NCI-H1105 treated with DMSO at 0.1 percent for 48 hours (cell line): ENCODE measurements around the gene RABGEF1.
"Not testable (repeated sequence)": the region's sequence is repeated elsewhere in the genome, so short reads cannot be mapped to it uniquely, and the experiment has no call there.

ENCODE experiments used
- DNase-seq: peaks from one replicate; lab custom pipeline; 2025; lab: John Stamatoyannopoulos, UW

RABGEF1 gene

DNA sequence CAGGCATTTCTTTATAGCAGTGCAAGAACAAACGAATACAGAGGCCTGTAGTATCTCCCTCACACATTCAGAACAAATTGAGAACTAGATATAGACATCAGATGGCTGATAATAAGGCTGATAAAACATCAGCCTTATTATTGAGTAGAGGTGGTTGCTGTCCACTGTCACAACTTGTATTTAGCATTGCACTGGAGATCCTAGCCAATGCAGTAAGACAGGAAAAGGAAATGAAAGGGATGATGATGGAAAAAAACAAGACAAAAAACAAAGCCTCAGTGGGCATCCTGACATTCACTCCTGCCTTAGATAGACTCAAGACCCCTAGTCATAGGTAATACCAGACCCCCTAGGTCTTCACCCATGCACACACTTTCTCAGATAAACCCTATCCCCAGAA lies 4.7 kb upstream of the RABGEF1 start:
- DNase-seq: no peak

DNA sequence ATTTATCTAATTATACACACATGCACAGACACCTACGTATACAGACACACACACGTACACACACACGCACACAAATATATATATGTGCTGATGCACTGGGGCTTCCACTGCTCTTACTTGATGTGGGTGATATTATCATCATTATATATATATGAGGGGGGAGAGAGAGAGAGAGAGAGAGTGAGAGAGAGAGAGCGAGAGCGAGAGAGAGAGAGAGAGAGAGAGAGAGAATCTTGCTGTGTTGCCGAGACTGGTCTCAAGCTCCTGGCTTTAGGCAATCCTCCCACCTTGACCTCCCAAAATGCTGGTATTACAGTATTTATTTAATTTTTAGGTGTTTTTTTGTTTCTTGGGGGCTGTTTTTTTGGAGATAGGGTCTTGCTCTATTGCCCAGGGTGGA lies 3.6 kb upstream of the RABGEF1 start:
- no peak for DNase-seq

DNA sequence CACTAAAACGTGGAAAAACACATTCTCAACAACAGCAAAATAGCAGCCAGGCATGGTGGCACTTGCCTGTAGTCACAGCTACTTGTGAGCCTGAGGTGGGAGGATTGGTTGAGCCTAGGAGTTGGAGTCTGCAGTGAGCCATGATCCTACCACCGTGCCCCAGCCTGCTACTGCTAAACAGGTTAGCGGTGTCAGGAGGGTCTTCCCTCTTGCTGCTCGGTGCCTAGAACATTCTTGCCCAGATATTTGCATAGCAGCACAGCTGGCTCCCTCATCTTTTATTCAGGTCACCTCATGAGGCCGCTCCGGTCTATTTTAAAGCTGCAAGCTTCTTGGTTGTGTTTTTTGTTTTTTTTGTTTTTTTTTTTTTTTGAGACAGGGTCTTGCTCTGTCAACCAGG lies 2.9 kb upstream of the RABGEF1 start:
- DNase-seq: no peak

DNA sequence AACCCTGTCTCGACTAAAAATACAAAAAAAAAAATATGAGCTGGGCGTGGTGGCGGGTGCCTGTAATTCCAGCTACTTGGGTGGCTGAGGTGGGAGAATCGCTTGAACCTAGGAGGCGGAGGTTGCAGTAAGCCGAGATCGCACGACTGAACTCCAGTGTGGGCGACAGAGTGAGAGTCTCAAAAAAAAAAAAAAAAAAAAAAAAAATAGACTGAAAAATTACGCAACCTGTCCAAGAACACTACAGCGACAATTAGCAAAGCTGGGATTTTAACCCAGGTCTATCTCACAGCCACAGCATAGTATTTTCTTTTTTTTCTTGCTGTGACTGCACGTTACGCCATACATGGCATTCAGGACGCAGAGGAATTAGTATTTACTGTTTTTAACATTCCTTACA lies 1.1 kb upstream of the RABGEF1 start:
- no peak for DNase-seq

DNA sequence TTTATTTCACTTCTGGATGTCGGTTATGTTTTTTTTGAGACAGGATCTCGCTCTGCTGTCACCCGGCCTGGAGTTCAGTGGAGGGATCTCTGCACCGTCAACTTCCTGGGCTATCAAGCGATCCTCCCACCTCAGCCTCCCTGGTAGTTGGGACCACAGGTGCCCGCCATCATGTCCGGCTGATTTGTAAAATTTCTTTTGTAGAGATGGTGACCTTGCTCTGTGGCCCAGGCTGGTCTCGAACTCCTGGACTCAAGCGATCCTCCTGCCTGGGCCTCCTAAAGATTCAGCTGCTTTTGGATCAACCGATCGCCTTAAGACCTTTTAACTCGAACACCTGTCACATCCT lies 606 bp upstream of the RABGEF1 start:
- DNase-seq: no peak

DNA sequence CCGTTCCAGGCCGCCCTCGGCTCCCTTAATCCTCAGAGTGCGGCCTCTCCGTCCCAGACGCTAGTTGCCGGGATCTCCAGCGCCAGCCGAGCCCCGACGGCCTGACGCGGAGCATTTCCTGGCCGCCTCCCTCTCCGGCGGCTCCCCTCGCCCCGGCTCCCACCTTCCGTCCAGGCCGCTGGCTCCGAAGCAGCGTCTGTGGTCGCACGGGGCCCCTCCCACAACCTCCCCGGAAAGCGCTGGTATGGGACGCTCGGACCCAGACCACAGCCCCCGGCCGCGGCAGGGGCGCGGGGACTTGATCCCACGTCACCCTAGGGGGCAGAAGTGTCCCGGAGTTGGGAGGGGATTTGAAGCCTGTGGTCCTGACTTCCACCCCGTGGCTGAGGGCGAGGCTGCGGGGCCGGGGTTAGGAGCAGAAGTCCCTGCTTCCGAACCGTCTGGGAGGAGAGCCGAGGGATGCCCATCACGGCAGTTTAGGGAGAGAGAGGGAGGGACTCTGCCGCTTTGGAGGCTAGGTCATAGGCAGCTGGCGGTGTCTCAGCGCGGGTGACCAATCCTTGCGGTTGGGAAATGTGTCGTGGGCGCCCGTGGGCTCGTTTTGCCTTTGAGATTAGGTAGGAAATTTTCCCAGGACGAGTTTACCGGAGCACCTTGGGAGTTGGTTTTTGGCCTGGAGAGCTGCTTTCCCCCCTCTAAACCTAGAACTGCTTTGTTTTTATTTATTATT lies 612 bp downstream of the RABGEF1 start:
- peak; percentile 38 for DNase-seq

DNA sequence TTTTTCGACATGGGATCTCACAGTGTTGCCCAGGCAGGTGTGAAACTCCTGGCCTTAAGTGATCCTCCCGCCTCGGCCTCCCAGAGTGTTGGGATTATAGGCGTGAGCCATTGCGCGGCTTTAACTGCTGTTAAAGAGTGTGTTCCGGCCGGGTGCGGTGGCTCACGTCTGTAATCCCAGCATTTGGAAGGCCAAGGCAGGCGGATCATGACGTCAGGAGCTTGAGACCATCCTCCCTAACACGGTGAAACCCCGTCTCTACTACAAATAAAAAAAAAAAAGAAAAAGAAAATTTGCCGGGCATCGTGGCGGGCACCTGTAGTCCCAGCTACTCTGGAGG lies 1.1 kb downstream of the RABGEF1 start:
- DNase-seq: no peak

DNA sequence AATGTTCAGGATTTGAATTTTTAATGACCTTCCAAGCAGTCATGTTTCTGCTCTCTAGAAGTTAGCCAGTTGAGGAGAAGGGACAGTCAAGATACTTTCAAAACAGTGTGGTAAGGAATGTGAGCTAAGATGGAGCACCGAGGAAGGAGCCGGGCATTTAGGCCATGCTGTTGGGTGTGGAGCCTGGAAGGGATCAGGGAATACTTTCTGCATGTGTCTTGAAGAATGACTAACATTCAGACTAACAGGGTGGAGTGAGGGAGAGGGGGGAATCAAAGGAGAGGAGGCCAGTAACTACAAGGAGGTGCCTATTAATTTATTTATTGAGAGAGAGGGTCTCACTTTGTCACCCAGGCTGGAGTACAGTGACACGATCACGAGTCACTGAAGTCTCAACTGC lies 1.8 kb downstream of the RABGEF1 start:
- not testable (repeated sequence) for DNase-seq

DNA sequence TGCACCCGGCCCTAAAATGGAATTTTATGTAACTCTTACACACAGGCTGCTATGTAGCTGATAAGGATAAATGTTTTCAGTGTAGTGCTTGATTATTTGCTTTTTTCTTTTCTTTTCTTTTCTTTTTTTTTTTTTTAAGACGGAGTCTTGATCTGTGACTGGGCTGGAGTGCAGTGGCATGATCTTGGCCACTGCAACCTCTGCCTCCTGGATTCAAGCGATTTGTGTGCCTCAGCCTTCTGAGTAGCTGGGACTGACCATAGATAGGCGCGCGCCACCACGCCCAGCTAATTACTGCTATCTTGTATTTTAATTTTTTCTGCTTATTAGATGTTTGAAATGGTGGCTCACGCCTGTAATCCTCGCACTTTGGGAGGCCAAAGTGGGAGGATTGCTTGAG lies 3.4 kb downstream of the RABGEF1 start:
- no peak for DNase-seq

DNA sequence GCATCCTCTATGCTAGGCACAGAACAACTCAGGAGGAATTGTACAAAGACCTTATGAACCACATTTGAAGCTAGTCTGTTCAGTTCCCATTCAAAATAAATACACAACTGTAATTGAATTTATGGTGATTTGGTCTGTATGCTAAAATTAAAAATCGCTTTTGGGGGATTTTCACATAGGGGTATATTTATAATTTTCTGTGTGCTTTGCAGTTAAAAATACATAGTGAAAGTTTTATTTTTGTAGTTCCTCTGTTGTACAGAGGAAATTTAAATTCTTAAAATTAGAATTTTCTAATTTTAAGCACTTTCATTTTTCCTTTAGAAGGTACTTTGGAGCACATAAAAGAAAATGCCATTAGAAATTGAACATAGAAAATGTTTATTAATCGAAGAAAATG lies 6.9 kb downstream of the RABGEF1 start:
- no peak for DNase-seq

DNA sequence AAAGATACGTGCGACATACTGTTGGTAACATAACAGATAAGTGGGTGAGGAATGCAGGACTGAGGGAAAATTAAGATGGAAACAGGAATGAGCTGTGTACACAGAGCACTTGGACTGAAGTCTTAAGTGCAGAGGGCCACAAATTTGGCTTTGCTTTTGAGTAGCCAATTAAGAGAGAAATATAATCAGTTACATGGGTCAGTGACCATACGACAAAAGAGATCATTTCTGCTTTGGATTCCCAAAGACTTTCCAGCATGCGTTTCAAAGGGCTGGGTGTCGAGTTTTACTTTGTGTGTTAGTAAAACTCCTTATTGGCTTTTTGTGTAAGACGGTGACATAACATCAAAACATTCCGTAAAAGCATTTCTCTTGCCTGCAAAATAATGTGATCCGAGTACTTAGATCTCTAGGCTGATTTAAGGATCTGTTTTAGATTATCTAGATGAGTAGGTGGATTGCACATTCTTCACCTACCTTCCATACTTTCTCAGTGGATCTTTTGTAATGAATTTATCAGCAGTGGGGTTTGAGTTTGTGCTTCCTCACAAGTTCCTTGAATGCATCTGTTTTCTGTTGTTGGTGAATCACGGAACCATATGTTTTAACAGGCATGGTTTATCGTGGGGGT lies 7.5 kb downstream of the RABGEF1 start:
- DNase-seq: no peak

DNA sequence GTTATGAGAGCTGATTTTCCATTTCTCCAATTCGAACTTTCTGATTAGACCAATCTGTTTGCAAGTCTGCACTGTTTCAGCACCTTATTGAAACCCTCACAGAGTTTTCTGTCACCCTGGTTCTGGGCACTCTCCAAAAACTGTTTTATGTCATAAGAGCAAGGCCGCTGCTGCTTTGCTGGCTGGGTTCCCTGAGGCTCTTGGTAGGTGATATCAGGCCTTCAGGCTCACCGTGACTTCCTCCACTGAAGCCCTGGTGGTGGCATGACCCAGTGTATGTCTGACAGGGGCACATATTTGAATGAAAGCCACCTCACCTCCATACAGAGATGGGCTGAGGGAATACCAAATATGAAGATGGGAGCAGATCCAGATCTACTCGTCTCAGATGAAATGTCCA lies 8.3 kb downstream of the RABGEF1 start:
- no peak for DNase-seq

DNA sequence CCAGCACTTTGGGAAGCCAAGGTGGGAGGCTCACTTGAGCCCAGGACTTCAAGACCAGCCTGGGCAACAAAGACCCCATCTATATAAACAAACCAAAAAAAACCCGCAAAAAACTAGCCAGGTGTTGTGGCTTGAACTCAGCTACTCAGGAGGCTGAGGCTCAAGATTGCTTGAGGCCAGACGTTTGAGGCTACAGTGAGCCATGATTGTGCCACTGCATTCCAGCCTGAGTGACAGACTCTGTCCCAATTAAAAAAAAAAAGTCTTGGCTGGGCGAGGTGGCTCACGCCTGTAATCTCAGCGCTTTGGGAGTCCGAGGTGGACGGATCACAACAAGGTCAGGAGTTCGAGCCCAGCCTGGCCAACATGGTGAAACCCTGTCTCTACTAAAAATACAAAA lies 11.4 kb downstream of the RABGEF1 start:
- no peak for DNase-seq

DNA sequence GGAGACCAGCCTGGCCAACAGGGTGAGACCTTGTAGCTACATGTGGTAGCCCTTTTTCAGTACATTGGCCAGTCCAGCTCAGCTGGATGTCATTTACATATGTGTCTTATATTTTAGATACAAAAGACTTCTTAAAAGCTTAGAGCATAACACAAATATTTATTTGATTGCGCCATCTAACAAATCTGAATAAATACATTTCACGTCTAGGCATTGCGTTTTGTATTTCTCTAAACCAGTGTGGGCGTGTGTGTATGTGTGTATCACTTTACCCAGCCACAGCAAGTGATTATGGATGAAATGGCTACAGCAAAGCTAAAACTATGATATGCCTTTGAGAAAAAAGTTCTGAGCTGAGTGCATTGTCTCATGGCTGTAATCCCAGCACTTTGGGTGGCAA lies 14.0 kb downstream of the RABGEF1 start:
- no peak for DNase-seq

DNA sequence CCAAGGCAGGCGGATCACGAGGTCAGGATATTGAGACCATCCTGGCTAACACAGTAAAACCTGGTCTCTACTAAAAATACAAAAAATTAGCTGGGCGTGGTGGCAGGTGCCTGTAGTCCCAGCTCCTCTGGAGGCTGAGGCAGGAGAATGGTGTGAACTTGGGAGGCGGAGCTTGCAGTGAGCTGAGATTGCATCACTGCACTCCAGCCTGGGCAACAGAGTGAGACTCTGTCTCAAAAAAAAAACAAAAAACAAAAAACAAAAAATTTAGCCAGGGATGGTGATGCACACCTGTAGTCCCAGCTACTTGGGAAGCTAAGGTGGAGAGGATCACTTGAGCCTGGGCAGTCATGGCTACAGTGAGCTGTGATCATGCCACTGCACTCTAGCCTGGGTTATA lies 14.5 kb downstream of the RABGEF1 start:
- DNase-seq: not testable (repeated sequence)

DNA sequence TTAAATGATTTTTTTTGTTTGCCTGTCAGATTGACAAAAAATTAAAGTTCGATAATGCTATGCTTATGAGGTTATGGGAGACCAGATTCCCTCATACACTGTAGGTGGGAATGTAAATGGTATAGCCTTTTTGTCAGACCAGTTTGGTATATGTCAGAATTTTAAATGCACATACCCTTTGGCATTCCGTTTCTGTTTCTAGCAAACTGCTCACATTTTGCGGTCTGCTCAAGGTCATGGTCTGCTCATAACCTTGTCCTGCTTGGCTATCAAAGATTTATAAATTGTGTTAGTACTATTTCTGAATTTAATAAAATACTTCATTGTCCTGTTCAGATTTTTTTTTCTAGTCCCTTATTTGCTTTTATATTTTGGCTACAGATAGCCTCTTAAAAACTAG lies 15.7 kb downstream of the RABGEF1 start:
- DNase-seq: not testable (repeated sequence)

DNA sequence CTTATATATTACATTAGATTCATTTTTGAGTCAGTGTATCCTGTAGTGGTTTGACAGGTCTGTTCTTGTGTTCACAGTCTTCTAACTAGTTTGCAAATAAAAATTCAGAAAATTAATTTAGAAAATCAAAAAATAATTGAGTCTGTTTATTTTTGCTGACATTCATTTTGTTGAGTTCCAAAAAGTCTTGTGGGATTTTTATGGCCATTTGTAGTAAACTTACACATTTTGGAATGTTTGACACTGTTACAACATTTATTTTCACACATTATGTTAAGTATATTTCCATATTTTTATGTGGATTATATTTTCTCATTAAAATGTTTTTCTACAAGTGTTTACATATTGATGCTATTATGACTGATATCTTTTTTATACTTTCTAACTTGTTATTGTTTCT lies 16.4 kb downstream of the RABGEF1 start:
- DNase-seq: no peak

DNA sequence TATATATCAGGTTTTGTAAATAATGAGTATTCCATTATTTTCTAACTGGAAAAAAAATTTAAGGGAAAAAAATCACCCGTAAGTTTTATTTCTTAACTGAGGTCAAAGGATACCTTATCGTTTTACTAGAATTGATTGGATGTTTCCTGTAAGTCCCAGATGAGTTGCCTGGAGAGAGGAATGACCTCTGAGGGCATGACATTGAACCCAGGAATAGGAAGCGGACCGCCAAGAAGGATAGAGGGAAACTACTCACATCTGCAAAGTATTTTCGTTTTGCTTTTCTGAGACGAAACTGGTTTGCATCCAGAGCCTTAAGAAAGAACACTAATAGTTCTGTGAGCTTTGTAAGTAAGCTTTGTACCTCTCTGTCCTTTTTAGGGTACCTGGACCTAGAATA lies 17.4 kb downstream of the RABGEF1 start:
- no peak for DNase-seq

DNA sequence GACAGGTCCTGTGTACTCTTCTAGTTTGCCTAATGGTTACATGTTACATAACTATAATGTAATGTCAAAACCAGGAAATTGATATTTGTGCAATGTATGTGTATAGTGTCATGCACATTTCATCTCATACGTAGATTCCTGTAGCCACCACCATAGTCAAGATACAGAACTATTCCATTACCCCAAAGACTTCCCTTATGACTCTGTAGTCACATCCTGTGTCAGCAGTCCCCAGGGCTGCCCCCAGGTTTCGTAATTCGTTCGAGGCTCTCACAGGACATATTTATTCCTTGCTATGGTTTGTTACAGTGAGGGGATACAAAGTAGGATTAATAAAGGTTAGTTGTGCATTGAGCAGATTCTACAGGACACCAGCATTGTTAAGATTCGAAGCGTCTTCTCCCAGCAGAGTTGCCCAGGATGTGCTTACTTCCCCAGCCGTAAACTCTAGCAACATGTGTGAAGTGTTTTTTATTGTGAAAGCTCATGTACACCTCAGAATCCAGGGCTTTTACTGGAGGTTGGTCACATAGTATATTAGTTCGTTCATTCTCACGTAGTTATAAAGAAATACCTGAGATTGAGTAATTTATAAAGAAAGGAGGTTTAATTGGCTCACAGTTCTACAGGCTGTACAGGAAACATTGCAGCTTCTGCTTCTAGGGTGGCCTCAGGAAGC lies 18.6 kb downstream of the RABGEF1 start:
- DNase-seq: no peak

DNA sequence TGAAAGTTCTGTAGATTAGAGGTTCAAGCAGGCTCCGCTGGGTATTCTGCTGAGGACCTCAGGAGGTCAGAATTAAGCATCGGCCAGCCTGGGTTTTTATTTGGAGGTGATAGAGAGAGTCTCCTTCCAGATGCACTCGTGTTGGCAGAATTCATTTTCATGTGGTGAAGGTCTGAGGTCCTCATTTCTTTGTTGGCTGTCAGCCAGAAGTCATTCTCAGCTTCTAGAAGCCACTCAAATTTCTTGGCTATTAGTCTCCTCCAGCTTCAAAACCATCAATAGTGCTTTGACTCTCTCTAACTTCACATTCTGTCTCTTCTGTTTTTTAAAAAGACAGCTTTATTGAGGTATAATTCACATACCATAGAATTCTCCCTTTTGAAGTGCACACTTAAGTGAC lies 22.6 kb downstream of the RABGEF1 start:
- DNase-seq: not testable (repeated sequence)

DNA sequence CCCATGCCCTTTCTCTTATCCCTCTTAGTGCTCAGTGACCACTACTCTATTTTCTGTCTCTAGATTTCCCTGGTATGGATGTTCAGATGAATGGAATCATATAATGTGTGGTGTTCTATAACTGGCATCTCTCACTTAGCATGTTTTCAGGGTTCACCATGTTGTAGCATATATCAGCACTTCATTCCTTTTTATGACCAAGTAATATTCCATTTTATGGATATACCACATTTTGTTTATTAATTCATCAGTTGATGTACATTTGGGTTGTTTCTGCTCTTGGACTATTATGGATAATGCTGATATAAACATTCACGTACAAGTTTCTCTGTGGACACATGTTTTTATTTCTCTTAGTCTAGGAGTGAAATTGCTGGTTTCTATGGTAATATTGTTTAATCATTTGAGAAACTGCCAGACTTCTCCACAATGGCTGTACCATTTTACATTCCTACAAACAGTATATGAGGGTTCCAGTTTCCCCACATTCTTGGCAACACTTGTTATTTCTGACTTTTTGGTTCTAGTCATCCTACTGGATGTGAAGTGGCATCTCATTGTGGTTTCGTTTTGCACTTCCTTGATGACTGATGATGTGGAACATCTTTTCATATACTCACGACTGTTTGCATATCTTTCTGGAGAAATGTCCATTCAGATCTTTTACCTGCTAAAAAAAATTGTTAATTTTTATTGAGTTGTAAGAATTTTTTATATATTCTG lies 23.3 kb downstream of the RABGEF1 start:
- DNase-seq: not testable (repeated sequence)

DNA sequence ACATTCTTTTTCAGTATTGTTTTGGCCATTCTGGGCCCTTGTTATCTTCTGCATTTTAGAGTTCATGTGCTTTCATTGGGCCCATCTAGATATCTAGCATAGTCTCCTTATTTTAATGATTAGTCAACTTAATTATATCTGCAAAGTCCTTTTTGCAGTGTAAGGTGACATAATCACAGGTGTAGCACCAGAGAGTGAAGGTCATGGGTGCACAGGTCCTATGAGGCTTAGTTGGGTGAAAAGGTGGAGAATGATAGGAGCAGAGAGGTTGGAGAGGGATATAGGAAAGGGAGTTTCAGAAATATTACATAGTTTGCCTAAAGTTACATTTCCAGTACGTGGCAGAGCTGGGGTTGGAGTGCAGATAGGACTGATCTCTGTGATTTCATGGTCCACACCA lies 24.4 kb downstream of the RABGEF1 start:
- DNase-seq: not testable (repeated sequence)
